PFSK-1 (cell line): ENCODE measurements around the gene CTDSP1.

ENCODE experiments used
- POLR2AphosphoS5 ChIP-seq: IDR thresholded peaks from 2 replicates; pipeline ENCODE4 v1.6.1; 2012; ENCODE audit warnings: low read depth, mild to moderate bottlenecking, control low read depth, low read length, moderate library complexity
- SIN3A ChIP-seq: IDR thresholded peaks from 2 replicates; pipeline ENCODE4 v1.6.1; 2012; ENCODE audit warnings: mild to moderate bottlenecking, low read length, moderate library complexity, borderline replicate concordance; ENCODE audit not compliant: insufficient read depth
- TAF1 ChIP-seq: IDR thresholded peaks from 2 replicates; pipeline ENCODE4 v1.6.1; 2012; ENCODE audit warnings: low read length, control low read depth, borderline replicate concordance; ENCODE audit not compliant: insufficient read depth

GRCh38 chr2:218422403-218423086, 22.9 kb downstream of the CTDSP1 start:
- TF ChIP-seq POLR2AphosphoS5 (no peak), SIN3A (no peak), TAF1 (no peak)
